ENCODE results near the gene FIGNL1. TPM values are rescaled to one million over a fixed set of nuclear protein-coding genes. Genes with fewer than 3 reads are reported as not detected.

The FIGNL1 gene
- total RNA-seq, 1 experiment from 2014 or later = 6.4 TPM

DNA sequence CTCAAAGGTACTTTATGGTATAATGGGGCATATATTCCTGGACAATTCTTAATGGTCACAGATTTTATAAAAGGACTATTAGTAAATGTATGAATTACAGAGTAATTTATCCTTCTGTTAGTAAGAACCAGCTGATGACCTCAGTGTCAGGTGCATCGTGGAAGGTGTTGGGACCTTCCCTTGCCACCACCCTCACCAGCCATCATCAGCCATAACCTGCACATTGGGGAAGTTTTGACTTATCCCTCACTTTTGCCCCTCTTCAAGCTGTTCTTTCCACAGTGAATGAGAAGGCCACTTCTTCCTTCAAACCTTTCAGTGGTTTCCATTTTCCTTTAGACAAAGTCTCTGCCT is 52.2 kb downstream of the FIGNL1 start (continued):
- TF ChIP-seq, protein P1, sequence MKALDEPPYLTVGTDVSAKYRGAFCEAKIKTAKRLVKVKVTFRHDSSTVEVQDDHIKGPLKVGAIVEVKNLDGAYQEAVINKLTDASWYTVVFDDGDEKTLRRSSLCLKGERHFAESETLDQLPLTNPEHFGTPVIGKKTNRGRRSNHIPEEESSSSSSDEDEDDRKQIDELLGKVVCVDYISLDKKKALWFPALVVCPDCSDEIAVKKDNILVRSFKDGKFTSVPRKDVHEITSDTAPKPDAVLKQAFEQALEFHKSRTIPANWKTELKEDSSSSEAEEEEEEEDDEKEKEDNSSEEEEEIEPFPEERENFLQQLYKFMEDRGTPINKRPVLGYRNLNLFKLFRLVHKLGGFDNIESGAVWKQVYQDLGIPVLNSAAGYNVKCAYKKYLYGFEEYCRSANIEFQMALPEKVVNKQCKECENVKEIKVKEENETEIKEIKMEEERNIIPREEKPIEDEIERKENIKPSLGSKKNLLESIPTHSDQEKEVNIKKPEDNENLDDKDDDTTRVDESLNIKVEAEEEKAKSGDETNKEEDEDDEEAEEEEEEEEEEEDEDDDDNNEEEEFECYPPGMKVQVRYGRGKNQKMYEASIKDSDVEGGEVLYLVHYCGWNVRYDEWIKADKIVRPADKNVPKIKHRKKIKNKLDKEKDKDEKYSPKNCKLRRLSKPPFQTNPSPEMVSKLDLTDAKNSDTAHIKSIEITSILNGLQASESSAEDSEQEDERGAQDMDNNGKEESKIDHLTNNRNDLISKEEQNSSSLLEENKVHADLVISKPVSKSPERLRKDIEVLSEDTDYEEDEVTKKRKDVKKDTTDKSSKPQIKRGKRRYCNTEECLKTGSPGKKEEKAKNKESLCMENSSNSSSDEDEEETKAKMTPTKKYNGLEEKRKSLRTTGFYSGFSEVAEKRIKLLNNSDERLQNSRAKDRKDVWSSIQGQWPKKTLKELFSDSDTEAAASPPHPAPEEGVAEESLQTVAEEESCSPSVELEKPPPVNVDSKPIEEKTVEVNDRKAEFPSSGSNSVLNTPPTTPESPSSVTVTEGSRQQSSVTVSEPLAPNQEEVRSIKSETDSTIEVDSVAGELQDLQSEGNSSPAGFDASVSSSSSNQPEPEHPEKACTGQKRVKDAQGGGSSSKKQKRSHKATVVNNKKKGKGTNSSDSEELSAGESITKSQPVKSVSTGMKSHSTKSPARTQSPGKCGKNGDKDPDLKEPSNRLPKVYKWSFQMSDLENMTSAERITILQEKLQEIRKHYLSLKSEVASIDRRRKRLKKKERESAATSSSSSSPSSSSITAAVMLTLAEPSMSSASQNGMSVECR (CRISPR knock-in tag; IDR thresholded peaks at IDR 0.05; ENCODE audit: borderline replicate concordance) = no peak
- no peak for TF ChIP-seq FOXJ3 (CRISPR knock-in tag; IDR thresholded peaks at IDR 0.05; ENCODE audit: borderline replicate concordance)
- TF ChIP-seq, protein P2, sequence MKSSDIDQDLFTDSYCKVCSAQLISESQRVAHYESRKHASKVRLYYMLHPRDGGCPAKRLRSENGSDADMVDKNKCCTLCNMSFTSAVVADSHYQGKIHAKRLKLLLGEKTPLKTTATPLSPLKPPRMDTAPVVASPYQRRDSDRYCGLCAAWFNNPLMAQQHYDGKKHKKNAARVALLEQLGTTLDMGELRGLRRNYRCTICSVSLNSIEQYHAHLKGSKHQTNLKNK (CRISPR knock-in tag; IDR thresholded peaks at IDR 0.05) = no peak
- TF ChIP-seq, protein P3, sequence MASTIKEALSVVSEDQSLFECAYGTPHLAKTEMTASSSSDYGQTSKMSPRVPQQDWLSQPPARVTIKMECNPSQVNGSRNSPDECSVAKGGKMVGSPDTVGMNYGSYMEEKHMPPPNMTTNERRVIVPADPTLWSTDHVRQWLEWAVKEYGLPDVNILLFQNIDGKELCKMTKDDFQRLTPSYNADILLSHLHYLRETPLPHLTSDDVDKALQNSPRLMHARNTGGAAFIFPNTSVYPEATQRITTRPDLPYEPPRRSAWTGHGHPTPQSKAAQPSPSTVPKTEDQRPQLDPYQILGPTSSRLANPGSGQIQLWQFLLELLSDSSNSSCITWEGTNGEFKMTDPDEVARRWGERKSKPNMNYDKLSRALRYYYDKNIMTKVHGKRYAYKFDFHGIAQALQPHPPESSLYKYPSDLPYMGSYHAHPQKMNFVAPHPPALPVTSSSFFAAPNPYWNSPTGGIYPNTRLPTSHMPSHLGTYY (CRISPR knock-in tag; IDR thresholded peaks at IDR 0.05) = no peak
- TF ChIP-seq, protein P4, sequence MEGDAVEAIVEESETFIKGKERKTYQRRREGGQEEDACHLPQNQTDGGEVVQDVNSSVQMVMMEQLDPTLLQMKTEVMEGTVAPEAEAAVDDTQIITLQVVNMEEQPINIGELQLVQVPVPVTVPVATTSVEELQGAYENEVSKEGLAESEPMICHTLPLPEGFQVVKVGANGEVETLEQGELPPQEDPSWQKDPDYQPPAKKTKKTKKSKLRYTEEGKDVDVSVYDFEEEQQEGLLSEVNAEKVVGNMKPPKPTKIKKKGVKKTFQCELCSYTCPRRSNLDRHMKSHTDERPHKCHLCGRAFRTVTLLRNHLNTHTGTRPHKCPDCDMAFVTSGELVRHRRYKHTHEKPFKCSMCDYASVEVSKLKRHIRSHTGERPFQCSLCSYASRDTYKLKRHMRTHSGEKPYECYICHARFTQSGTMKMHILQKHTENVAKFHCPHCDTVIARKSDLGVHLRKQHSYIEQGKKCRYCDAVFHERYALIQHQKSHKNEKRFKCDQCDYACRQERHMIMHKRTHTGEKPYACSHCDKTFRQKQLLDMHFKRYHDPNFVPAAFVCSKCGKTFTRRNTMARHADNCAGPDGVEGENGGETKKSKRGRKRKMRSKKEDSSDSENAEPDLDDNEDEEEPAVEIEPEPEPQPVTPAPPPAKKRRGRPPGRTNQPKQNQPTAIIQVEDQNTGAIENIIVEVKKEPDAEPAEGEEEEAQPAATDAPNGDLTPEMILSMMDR (IDR thresholded peaks at IDR 0.05) = no peak
- TF ChIP-seq GRHL2 (CRISPR knock-in tag; IDR thresholded peaks at IDR 0.05; ENCODE audit: insufficient replicate concordance, severe bottlenecking) = no peak
- TF ChIP-seq, protein P5, sequence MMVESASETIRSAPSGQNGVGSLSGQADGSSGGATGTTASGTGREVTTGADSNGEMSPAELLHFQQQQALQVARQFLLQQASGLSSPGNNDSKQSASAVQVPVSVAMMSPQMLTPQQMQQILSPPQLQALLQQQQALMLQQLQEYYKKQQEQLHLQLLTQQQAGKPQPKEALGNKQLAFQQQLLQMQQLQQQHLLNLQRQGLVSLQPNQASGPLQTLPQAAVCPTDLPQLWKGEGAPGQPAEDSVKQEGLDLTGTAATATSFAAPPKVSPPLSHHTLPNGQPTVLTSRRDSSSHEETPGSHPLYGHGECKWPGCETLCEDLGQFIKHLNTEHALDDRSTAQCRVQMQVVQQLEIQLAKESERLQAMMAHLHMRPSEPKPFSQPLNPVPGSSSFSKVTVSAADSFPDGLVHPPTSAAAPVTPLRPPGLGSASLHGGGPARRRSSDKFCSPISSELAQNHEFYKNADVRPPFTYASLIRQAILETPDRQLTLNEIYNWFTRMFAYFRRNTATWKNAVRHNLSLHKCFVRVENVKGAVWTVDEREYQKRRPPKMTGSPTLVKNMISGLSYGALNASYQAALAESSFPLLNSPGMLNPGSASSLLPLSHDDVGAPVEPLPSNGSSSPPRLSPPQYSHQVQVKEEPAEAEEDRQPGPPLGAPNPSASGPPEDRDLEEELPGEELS (CRISPR knock-in tag; IDR thresholded peaks at IDR 0.05) = no peak

DNA sequence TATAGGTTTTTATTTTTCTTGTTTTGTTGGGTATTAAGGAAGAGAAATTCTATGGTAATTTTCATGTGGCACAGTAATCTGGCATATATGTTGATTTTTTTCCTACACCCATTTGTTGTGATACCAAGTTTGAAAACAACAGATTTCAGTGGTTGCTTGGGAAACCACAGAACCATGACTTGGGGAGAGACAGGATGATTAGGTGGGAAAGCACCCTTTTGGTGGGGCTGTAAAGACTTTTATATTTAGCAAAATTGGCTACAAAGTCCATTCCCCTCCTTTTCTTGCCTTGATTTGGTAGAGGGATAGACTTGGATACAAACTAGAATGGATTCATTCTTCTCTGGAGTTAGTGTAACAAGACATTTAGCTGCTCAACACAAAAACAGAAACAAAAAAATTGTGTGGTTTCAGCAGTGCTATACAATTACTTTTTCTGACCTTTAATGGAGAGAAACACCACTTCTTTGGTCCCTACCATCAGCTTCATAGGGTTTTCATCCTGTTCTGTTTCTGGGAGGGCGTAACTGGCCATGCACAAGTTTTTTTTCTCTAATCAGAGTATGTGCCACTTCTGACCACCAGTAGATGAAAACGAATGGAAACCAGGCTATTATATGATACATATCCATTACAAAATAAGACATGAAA is 52.7 kb downstream of the FIGNL1 start:
- CTCF ChIA-PET = no interaction called here
- DNase-seq (ENCODE audit: low spot score) (no peak), ATAC-seq (no peak)
- H3K27ac Mint-ChIP-seq = no peak overlapping the region
- no peaks in the 10 kb centered on the region for H3K9me3 Mint-ChIP-seq
- POLR2A ChIA-PET = no interaction called here
- 0 out of 2 replicates have a peak, but pooled peaks cover 9% of the 10 kb centered on the region for H3K4me1 Mint-ChIP-seq
- H3K36me3 Mint-ChIP-seq = no peaks in the 10 kb centered on the region
- no peak overlapping the region for H3K4me3 Mint-ChIP-seq
- peaks cover 6% of the 10 kb centered on the region for H3K27me3 Mint-ChIP-seq (ENCODE audit: low read depth)
- no peak for TF ChIP-seq ZBTB21 (CRISPR knock-in tag; IDR thresholded peaks at IDR 0.05; ENCODE audit: borderline replicate concordance)
- no peak for TF ChIP-seq SOX15 (CRISPR knock-in tag; IDR thresholded peaks at IDR 0.05)
- TF ChIP-seq SMAD4 (CRISPR knock-in tag; IDR thresholded peaks at IDR 0.05) = no peak
- TF ChIP-seq TEAD4 (CRISPR knock-in tag; IDR thresholded peaks at IDR 0.05) = no peak
- TF ChIP-seq ZNF121 (CRISPR knock-in tag; IDR thresholded peaks at IDR 0.05) = no peak
- TF ChIP-seq EMX1 (CRISPR knock-in tag; IDR thresholded peaks at IDR 0.05) = no peak
- TF ChIP-seq, protein P6, sequence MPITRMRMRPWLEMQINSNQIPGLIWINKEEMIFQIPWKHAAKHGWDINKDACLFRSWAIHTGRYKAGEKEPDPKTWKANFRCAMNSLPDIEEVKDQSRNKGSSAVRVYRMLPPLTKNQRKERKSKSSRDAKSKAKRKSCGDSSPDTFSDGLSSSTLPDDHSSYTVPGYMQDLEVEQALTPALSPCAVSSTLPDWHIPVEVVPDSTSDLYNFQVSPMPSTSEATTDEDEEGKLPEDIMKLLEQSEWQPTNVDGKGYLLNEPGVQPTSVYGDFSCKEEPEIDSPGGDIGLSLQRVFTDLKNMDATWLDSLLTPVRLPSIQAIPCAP (CRISPR knock-in tag; IDR thresholded peaks at IDR 0.05) = no peak
- TF ChIP-seq, protein P3 (CRISPR knock-in tag; IDR thresholded peaks at IDR 0.05) = no peak
- TF ChIP-seq ZNF416 (CRISPR knock-in tag; IDR thresholded peaks at IDR 0.05) = no peak
- TF ChIP-seq, protein P7, sequence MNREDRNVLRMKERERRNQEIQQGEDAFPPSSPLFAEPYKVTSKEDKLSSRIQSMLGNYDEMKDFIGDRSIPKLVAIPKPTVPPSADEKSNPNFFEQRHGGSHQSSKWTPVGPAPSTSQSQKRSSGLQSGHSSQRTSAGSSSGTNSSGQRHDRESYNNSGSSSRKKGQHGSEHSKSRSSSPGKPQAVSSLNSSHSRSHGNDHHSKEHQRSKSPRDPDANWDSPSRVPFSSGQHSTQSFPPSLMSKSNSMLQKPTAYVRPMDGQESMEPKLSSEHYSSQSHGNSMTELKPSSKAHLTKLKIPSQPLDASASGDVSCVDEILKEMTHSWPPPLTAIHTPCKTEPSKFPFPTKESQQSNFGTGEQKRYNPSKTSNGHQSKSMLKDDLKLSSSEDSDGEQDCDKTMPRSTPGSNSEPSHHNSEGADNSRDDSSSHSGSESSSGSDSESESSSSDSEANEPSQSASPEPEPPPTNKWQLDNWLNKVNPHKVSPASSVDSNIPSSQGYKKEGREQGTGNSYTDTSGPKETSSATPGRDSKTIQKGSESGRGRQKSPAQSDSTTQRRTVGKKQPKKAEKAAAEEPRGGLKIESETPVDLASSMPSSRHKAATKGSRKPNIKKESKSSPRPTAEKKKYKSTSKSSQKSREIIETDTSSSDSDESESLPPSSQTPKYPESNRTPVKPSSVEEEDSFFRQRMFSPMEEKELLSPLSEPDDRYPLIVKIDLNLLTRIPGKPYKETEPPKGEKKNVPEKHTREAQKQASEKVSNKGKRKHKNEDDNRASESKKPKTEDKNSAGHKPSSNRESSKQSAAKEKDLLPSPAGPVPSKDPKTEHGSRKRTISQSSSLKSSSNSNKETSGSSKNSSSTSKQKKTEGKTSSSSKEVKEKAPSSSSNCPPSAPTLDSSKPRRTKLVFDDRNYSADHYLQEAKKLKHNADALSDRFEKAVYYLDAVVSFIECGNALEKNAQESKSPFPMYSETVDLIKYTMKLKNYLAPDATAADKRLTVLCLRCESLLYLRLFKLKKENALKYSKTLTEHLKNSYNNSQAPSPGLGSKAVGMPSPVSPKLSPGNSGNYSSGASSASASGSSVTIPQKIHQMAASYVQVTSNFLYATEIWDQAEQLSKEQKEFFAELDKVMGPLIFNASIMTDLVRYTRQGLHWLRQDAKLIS (CRISPR knock-in tag; IDR thresholded peaks at IDR 0.05; ENCODE audit: borderline replicate concordance) = no peak
- TF ChIP-seq, protein P8, sequence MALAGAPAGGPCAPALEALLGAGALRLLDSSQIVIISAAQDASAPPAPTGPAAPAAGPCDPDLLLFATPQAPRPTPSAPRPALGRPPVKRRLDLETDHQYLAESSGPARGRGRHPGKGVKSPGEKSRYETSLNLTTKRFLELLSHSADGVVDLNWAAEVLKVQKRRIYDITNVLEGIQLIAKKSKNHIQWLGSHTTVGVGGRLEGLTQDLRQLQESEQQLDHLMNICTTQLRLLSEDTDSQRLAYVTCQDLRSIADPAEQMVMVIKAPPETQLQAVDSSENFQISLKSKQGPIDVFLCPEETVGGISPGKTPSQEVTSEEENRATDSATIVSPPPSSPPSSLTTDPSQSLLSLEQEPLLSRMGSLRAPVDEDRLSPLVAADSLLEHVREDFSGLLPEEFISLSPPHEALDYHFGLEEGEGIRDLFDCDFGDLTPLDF (CRISPR knock-in tag; IDR thresholded peaks at IDR 0.05) = no peak
- TF ChIP-seq ESRRA (CRISPR knock-in tag; IDR thresholded peaks at IDR 0.05; ENCODE audit: borderline replicate concordance) = no peak

Data from WTC11 (cell line).